ENCODE results near the gene RIMBP2.

Gene RIMBP2

GRCh38 chr12:130524759-130525158, 191.3 kb downstream of the RIMBP2 start:
- FAIRE-seq: no peak

- FAIRE-seq: no peak
These were observed 192.1 kb downstream of the RIMBP2 start for GRCh38 chr12:130523863-130524614.

GRCh38 chr12:130523208-130523607, 192.9 kb downstream of the RIMBP2 start:
- FAIRE-seq: no peak

- FAIRE-seq: no peak
These were observed 193.8 kb downstream of the RIMBP2 start for GRCh38 chr12:130522244-130522834.

- no peak for FAIRE-seq
These were observed 194.5 kb downstream of the RIMBP2 start for GRCh38 chr12:130521375-130522124.

- FAIRE-seq: no peak
These were observed 195.3 kb downstream of the RIMBP2 start for GRCh38 chr12:130520784-130521183.

- FAIRE-seq: no peak
These were observed 198.5 kb downstream of the RIMBP2 start for GRCh38 chr12:130517588-130517987.

- FAIRE-seq: no peak
These were observed 201.9 kb downstream of the RIMBP2 start for GRCh38 chr12:130514149-130514551.

GRCh38 chr12:130513556-130513955, 202.5 kb downstream of the RIMBP2 start:
- no peak for FAIRE-seq

GRCh38 chr12:130511285-130511684, 204.8 kb downstream of the RIMBP2 start:
- FAIRE-seq: no peak

- no peak for FAIRE-seq
These were observed 206.6 kb downstream of the RIMBP2 start for GRCh38 chr12:130509454-130509853.

GRCh38 chr12:130508847-130509246, 207.3 kb downstream of the RIMBP2 start:
- no peak for FAIRE-seq

GRCh38 chr12:130508318-130508717, 207.8 kb downstream of the RIMBP2 start:
- no peak for FAIRE-seq

GRCh38 chr12:130506844-130507243, 209.3 kb downstream of the RIMBP2 start:
- no peak for FAIRE-seq

- no peak for FAIRE-seq
These were observed 211.3 kb downstream of the RIMBP2 start for GRCh38 chr12:130504840-130505175.

- FAIRE-seq: no peak
These were observed 211.8 kb downstream of the RIMBP2 start for GRCh38 chr12:130504110-130504839.

- no peak for FAIRE-seq
These were observed 214.3 kb downstream of the RIMBP2 start for GRCh38 chr12:130501821-130502220.

- FAIRE-seq: no peak
These were observed 215.2 kb downstream of the RIMBP2 start for GRCh38 chr12:130500835-130501330.

- no peak for FAIRE-seq
These were observed 216.6 kb downstream of the RIMBP2 start for GRCh38 chr12:130499474-130499873.

GRCh38 chr12:130498589-130499385, 217.3 kb downstream of the RIMBP2 start:
- no peak for FAIRE-seq

GRCh38 chr12:130497991-130498390, 218.1 kb downstream of the RIMBP2 start:
- no peak for FAIRE-seq

- FAIRE-seq: no peak
These were observed 218.8 kb downstream of the RIMBP2 start for GRCh38 chr12:130497321-130497720.
